ENCODE measurements around the gene ODC1. TPM values are rescaled to one million over a fixed set of nuclear protein-coding genes. Genes with fewer than 3 reads are reported as not detected.
A peak's percentile ranks its signal among the peaks of the same experiment; 100 is the strongest.

ODC1 gene
- total RNA-seq, 1 experiment from 2014 or later = 231 TPM

DNA sequence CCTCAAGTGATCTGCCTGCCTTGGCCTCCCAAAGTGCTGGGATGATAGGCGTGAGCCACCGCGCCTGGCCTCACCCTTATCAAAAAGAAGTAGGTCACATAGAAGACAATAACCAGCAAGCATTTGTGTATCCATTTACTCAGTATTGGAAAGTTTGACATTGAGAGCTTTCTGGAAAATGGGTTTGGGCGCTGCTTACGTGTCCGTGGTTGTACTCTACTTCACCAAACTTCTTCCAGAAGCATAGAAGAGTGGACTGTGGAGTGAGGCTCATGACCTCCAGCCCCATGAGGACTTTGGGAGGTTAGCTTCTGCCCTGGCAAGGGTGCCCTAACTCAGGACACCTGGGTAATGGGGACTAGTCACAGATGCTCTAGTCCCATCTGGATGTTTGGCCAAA lies 3.7 kb upstream of the ODC1 start:
- H3K9me3 ChIP-seq (ENCODE audit: control insufficient read depth in 1 of 2, insufficient read depth in 1 of 2, low read depth in 1 of 2, low read length in 2 of 2) = no peaks in the 10 kb centered on the region
- H3K9me2 ChIP-seq (ENCODE audit: insufficient read depth) = no peaks in the 10 kb centered on the region
- peaks cover 8 to 39% of the 10 kb centered on the region in 2 experiments; a peak in 3 of 4 replicates for H3K4me1 ChIP-seq (ENCODE audit: control insufficient read depth in 1 of 2, insufficient read depth in 2 of 2, low read length in 2 of 2)
- no peak overlapping the region for H3K9ac ChIP-seq (ENCODE audit: low read length)
- RAD21 ChIA-PET (ENCODE audit: low non-redundant PET in 1 of 2, low total read pairs in 2 of 2, uncharacterized antibody in 2 of 2, unreplicated experiment in 2 of 2) = no interaction called here
- no peak overlapping the region for H2AFZ ChIP-seq (ENCODE audit: low read depth, low read length, poor library complexity, severe bottlenecking)
- no peak for DNase-seq (ENCODE audit: low read depth, low spot score)
- H4K20me1 ChIP-seq (ENCODE audit: insufficient read depth) = no peaks in the 10 kb centered on the region
- no peaks in the 10 kb centered on the region for H3K36me3 ChIP-seq (ENCODE audit: control insufficient read depth in 1 of 2, insufficient read depth in 2 of 2, low read length in 2 of 2)
- no peak for ATAC-seq
- no TSS peak for BruUV-seq (replicated peaks)
- H3K27me3 ChIP-seq (ENCODE audit: insufficient read depth, low read length) = no peaks in the 10 kb centered on the region
- TF ChIP-seq EZH2phosphoT487 (IDR thresholded peaks at IDR 0.05; ENCODE audit: borderline replicate concordance) = no peak
- TF ChIP-seq, protein P1, sequence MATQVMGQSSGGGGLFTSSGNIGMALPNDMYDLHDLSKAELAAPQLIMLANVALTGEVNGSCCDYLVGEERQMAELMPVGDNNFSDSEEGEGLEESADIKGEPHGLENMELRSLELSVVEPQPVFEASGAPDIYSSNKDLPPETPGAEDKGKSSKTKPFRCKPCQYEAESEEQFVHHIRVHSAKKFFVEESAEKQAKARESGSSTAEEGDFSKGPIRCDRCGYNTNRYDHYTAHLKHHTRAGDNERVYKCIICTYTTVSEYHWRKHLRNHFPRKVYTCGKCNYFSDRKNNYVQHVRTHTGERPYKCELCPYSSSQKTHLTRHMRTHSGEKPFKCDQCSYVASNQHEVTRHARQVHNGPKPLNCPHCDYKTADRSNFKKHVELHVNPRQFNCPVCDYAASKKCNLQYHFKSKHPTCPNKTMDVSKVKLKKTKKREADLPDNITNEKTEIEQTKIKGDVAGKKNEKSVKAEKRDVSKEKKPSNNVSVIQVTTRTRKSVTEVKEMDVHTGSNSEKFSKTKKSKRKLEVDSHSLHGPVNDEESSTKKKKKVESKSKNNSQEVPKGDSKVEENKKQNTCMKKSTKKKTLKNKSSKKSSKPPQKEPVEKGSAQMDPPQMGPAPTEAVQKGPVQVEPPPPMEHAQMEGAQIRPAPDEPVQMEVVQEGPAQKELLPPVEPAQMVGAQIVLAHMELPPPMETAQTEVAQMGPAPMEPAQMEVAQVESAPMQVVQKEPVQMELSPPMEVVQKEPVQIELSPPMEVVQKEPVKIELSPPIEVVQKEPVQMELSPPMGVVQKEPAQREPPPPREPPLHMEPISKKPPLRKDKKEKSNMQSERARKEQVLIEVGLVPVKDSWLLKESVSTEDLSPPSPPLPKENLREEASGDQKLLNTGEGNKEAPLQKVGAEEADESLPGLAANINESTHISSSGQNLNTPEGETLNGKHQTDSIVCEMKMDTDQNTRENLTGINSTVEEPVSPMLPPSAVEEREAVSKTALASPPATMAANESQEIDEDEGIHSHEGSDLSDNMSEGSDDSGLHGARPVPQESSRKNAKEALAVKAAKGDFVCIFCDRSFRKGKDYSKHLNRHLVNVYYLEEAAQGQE (IDR thresholded peaks at IDR 0.05; ENCODE audit: low read depth) = no peak
- H3K4me2 ChIP-seq (ENCODE audit: low read length) = peak overlapping the region; percentile 37
- H3K4me3 ChIP-seq (replicated peaks in 1 of 2; ENCODE audit: low read depth in 1 of 2, low read length in 2 of 2) = no peak overlapping the region
- peaks cover 16% of the 10 kb centered on the region for H3K79me2 ChIP-seq (ENCODE audit: insufficient read depth, low read length)
- CTCF ChIA-PET = interaction anchor here (1.4 kb wide), 1 partner anchor 17 kb away, joined by 5 read pairs; no protein-coding TSS in a partner anchor
- no peak overlapping the region; the same call in 1 of the 2 replicates for H3K27ac ChIP-seq (ENCODE audit: low read depth, low read length)
- intact Hi-C loops (cut with micrococcal nuclease) = loop anchor here (2.0 kb wide), 1 partner anchor 209 kb away; no protein-coding TSS in a partner anchor
- POLR2A ChIA-PET = interaction anchor here (0.9 kb wide), 1 partner anchor 9 kb away, joined by 3 read pairs; no protein-coding TSS in a partner anchor
